Upper lobe of left lung (tissue), 4 donors: ENCODE results near the gene LBX1.

Source experiments
- EP300 ChIP-seq, 4 donors: sonication (generic); formaldehyde crosslinking; IDR thresholded peaks; one replicate each; pipeline ENCODE4 v1.5.1; 2017; ENCODE audit warnings: antibody characterized with exemption in 4 of 4, control low read depth in 2 of 4
- POLR2AphosphoS5 ChIP-seq, 2 donors: sonication (generic); formaldehyde crosslinking; IDR thresholded peaks; one replicate each; pipeline ENCODE4 v1.5.1; 2017; ENCODE audit warnings: antibody characterized with exemption in 2 of 2
- TF ChIP-seq, protein P1 (sequence below), 6 experiments: fragments of 450-650 bp in 4 of 6; fragments of 200-600 bp in 2 of 6; sonication (generic) in 2 of 6; IDR thresholded peaks; one replicate each; pipeline ENCODE4 v1.5.1; 2016 to 2019; ENCODE audit warnings: antibody characterized with exemption in 6 of 6

GRCh38 chr10:101219139-101219945 is 9.9 kb downstream of the LBX1 start:
- TF ChIP-seq, protein P1, sequence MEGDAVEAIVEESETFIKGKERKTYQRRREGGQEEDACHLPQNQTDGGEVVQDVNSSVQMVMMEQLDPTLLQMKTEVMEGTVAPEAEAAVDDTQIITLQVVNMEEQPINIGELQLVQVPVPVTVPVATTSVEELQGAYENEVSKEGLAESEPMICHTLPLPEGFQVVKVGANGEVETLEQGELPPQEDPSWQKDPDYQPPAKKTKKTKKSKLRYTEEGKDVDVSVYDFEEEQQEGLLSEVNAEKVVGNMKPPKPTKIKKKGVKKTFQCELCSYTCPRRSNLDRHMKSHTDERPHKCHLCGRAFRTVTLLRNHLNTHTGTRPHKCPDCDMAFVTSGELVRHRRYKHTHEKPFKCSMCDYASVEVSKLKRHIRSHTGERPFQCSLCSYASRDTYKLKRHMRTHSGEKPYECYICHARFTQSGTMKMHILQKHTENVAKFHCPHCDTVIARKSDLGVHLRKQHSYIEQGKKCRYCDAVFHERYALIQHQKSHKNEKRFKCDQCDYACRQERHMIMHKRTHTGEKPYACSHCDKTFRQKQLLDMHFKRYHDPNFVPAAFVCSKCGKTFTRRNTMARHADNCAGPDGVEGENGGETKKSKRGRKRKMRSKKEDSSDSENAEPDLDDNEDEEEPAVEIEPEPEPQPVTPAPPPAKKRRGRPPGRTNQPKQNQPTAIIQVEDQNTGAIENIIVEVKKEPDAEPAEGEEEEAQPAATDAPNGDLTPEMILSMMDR (IDR thresholded peaks at IDR 0.05) = no peak
- TF ChIP-seq POLR2AphosphoS5 (IDR thresholded peaks at IDR 0.05) (no peak), EP300 (IDR thresholded peaks at IDR 0.05) (no peak)
